MM.1S (cell line): ENCODE measurements around the gene CIRBP.

ENCODE experiments used
- EZH2 ChIP-seq: fragments of 300-600 bp; sonication (generic); optimal IDR thresholded peaks from 2 replicates; pipeline ENCODE3; 2017; ENCODE audit warnings: low read depth, mild to moderate bottlenecking, antibody characterized with exemption, low read length, mixed read lengths
- EZH2phosphoT487 ChIP-seq: fragments of 300-600 bp; sonication (generic); IDR thresholded peaks from 2 replicates; pipeline ENCODE4 v1.6.1; 2018; ENCODE audit warnings: antibody characterized with exemption, low read length
- TF ChIP-seq, protein P1 (sequence below): fragments of 300-600 bp; sonication (generic); IDR thresholded peaks from 2 replicates; pipeline ENCODE4 v1.5.1; 2016; ENCODE audit warnings: antibody characterized with exemption, low read length, mixed read lengths

DNA sequence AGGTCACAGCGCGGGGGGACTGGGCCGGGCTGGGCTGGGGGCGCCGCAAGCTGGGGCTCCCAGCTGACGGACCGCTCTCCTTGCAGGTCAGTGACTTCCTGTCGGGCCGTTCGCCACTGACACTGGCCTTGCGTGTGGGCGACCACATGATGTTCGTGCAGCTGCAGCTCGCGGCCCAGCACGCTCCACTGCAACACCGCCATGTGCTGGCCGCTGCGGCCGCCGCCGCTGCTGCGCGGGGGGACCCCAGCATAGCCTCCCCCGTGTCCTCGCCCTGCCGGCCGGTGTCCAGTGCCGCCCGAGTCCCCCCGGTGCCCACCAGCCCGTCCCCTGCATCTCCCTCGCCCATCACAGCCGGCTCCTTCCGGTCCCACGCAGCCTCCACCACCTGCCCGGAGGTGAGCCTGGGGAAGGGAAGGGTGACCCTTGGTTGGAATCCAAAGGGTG lies 15.0 kb upstream of the CIRBP start:
- TF ChIP-seq, protein P1, sequence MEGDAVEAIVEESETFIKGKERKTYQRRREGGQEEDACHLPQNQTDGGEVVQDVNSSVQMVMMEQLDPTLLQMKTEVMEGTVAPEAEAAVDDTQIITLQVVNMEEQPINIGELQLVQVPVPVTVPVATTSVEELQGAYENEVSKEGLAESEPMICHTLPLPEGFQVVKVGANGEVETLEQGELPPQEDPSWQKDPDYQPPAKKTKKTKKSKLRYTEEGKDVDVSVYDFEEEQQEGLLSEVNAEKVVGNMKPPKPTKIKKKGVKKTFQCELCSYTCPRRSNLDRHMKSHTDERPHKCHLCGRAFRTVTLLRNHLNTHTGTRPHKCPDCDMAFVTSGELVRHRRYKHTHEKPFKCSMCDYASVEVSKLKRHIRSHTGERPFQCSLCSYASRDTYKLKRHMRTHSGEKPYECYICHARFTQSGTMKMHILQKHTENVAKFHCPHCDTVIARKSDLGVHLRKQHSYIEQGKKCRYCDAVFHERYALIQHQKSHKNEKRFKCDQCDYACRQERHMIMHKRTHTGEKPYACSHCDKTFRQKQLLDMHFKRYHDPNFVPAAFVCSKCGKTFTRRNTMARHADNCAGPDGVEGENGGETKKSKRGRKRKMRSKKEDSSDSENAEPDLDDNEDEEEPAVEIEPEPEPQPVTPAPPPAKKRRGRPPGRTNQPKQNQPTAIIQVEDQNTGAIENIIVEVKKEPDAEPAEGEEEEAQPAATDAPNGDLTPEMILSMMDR, result no peak
- TF ChIP-seq EZH2 (no peak), EZH2phosphoT487 (no peak)
